Fibroblast of upper back skin (primary cell): ENCODE results near the gene GRM6.

Source experiments
- DNase-seq: peaks from one replicate; pipeline ENCODE4 v3.0.0-alpha.2; 2013

Gene GRM6

GRCh38 chr5:178983728-178984127 lies 11.4 kb downstream of the GRM6 start:
- no peak for DNase-seq

- DNase-seq: no peak
Measured at GRCh38 chr5:178982941-178983340, 12.2 kb downstream of the GRM6 start.

GRCh38 chr5:178981381-178981780 lies 13.7 kb downstream of the GRM6 start:
- DNase-seq: no peak

GRCh38 chr5:178965465-178966055 lies 29.6 kb downstream of the GRM6 start:
- DNase-seq: no peak

- DNase-seq: peak; percentile 10
Measured at GRCh38 chr5:178941361-178941760, 53.8 kb downstream of the GRM6 start.

GRCh38 chr5:178940569-178941360 lies 54.4 kb downstream of the GRM6 start, which contains the start of gene ZNF454:
ZNF454 (plus strand) TSS chr5:178941198; CDS start chr5:178942792, 1,594 bp downstream.
- DNase-seq: peak; percentile 94

- DNase-seq: no peak
Measured at GRCh38 chr5:178931846-178932760, 63.0 kb downstream of the GRM6 start.
